ENCODE results near the gene DNAJB4.
"Not testable (repeated sequence)": the region's sequence is repeated elsewhere in the genome, so short reads cannot be mapped to it uniquely, and the experiment has no call there.

The DNAJB4 gene

GRCh38 chr1:78040484-78041089 is 35.8 kb downstream of the DNAJB4 start:
- DNase-seq = no peak

GRCh38 chr1:78043436-78043835 is 38.7 kb downstream of the DNAJB4 start:
- no peak for DNase-seq

GRCh38 chr1:78044796-78045562 is 40.2 kb downstream of the DNAJB4 start:
- DNase-seq = no peak

GRCh38 chr1:78045563-78045925 is 40.8 kb downstream of the DNAJB4 start:
- no peak for DNase-seq

- DNase-seq = no peak
Observed at GRCh38 chr1:78045926-78046778, 41.4 kb downstream of the DNAJB4 start, which contains the start of gene GIPC2. Gene GIPC2 (plus strand): TSS chr1:78045966. CDS start chr1:78046095, 129 bp downstream.

GRCh38 chr1:78047106-78047505 is 42.4 kb downstream of the DNAJB4 start:
- DNase-seq = no peak

- DNase-seq = no peak
Observed at GRCh38 chr1:78047631-78048030, 42.9 kb downstream of the DNAJB4 start.

GRCh38 chr1:78048446-78048845 is 43.7 kb downstream of the DNAJB4 start:
- no peak for DNase-seq

- no peak for DNase-seq
Observed at GRCh38 chr1:78049396-78049795, 44.7 kb downstream of the DNAJB4 start.

GRCh38 chr1:78051005-78051404 is 46.3 kb downstream of the DNAJB4 start:
- DNase-seq = no peak

GRCh38 chr1:78052685-78053405 is 48.1 kb downstream of the DNAJB4 start:
- DNase-seq = no peak

GRCh38 chr1:78053498-78053897 is 48.8 kb downstream of the DNAJB4 start:
- DNase-seq = no peak

- no peak for DNase-seq
Observed at GRCh38 chr1:78054559-78054958, 49.8 kb downstream of the DNAJB4 start.

- DNase-seq = no peak
Observed at GRCh38 chr1:78054972-78055371, 50.2 kb downstream of the DNAJB4 start.

- no peak for DNase-seq
Observed at GRCh38 chr1:78055565-78056132, 50.9 kb downstream of the DNAJB4 start.

- no peak for DNase-seq
Observed at GRCh38 chr1:78058670-78059069, 53.9 kb downstream of the DNAJB4 start.

- DNase-seq = no peak
Observed at GRCh38 chr1:78060857-78061563, 56.3 kb downstream of the DNAJB4 start.

- no peak for DNase-seq
Observed at GRCh38 chr1:78061825-78062523, 57.2 kb downstream of the DNAJB4 start.

- DNase-seq = not testable (repeated sequence)
Observed at GRCh38 chr1:78064886-78065285, 60.1 kb downstream of the DNAJB4 start.

All from NCI-H526 (cell line).